Caco-2 (cell line): ENCODE data around the gene KLHL17. TPM values are rescaled to one million over a fixed set of nuclear protein-coding genes. Genes with fewer than 3 reads are reported as not detected.

Source experiments
- BruUV-seq: library from RNA; stranded (reverse); fragments of 400-500 nt; replicated peaks from 2 replicates; lab custom pipeline; 2021; lab: Mats Ljungman, UMichigan
- CTCF ChIA-PET: fragments of 300-600 bp; sonication (Branson Sonifier 250); formaldehyde crosslinking; loops from one replicate; lab custom pipeline; 2022; ENCODE audit warnings: antibody characterized with exemption; lab: Charles Lee
- POLR2A ChIA-PET: fragments of 300-600 bp; sonication (Branson Sonifier 250); formaldehyde crosslinking; loops from one replicate; lab custom pipeline; 2022; ENCODE audit warnings: antibody characterized with exemption; lab: Charles Lee
- DNase-seq, 2 experiments: peaks; one replicate each; pipeline versions ENCODE4 v3.0.0 to v3.0.0-alpha.2; 2020 to 2022
- H3K27me3 ChIP-seq: replicated peaks from 2 replicates; pipeline ENCODE4 v1.6.0; 2011; ENCODE audit warnings: low read length; ENCODE audit not compliant: control insufficient read depth, insufficient read depth
- H3K36me3 ChIP-seq: 2 replicates; pipeline ENCODE4 v1.5.1; 2011; ENCODE audit warnings: low read length; ENCODE audit not compliant: control insufficient read depth, insufficient read depth
- H3K4me1 ChIP-seq: fragments of 250-450 bp; sonication (Bioruptor Pico); 2 replicates; pipeline ENCODE4 v1.5.1; 2020; ENCODE audit warnings: mild to moderate bottlenecking
- H3K4me3 ChIP-seq: 2 replicates; pipeline ENCODE4 v1.5.1; 2011; ENCODE audit warnings: low read depth, mild to moderate bottlenecking, control low read depth, low read length
- H3K9me3 ChIP-seq: fragments of 250-450 bp; sonication (Bioruptor Pico); 2 replicates; pipeline ENCODE4 v1.5.1; 2020; ENCODE audit warnings: mild to moderate bottlenecking, moderate library complexity
- H3K27ac Mint-ChIP-seq: one replicate; pipeline ENCODE4 v1.8.0; 2022; ENCODE audit warnings: mixed read lengths; ENCODE audit not compliant: unreplicated experiment
- H3K27me3 Mint-ChIP-seq: one replicate; pipeline ENCODE4 v1.8.0; 2022; ENCODE audit warnings: mixed read lengths; ENCODE audit not compliant: insufficient read depth, unreplicated experiment
- H3K36me3 Mint-ChIP-seq: one replicate; pipeline ENCODE4 v1.8.0; 2022; ENCODE audit warnings: mild to moderate bottlenecking, mixed read lengths; ENCODE audit not compliant: insufficient read depth, unreplicated experiment
- H3K4me1 Mint-ChIP-seq: one replicate; pipeline ENCODE4 v1.8.0; 2022; ENCODE audit warnings: low read depth, mixed read lengths; ENCODE audit not compliant: unreplicated experiment
- H3K4me3 Mint-ChIP-seq: one replicate; pipeline ENCODE4 v1.8.0; 2022; ENCODE audit warnings: mild to moderate bottlenecking, moderate library complexity, mixed read lengths; ENCODE audit not compliant: unreplicated experiment
- H3K9me3 Mint-ChIP-seq: one replicate; pipeline ENCODE4 v1.8.0; 2022; ENCODE audit warnings: mixed read lengths; ENCODE audit not compliant: unreplicated experiment
- intact Hi-C: fragments of 100-400 bp; cut with micrococcal nuclease; formaldehyde crosslinking; loops from one replicate; pipeline ENCODE4 v1.10.0; 2022; ENCODE audit not compliant: unreplicated experiment
- total RNA-seq: library from RNA; stranded (reverse); gene quantifications from 2 replicates; pipeline ENCODE4 v1.2.3, GENCODE V29; 2022
- TF ChIP-seq, protein P1 (sequence below), 2 experiments: fragments of 200-600 bp in 1 of 2; IDR thresholded peaks; 1 replicate in 1 of 2; 2 replicates in 1 of 2; pipeline versions ENCODE4 v1.5.1 to v1.8.0; 2011 to 2022; ENCODE audit warnings: antibody characterized with exemption in 1 of 2, control low read depth in 1 of 2, inconsistent platforms in 1 of 2, low read depth in 1 of 2, low read length in 1 of 2, mild to moderate bottlenecking in 1 of 2, moderate library complexity in 1 of 2; ENCODE audit not compliant: insufficient read depth in 1 of 2, severe bottlenecking in 1 of 2, unreplicated experiment in 1 of 2

Gene KLHL17
- total RNA-seq, 1 experiment from 2014 or later = 33.1 TPM

DNA sequence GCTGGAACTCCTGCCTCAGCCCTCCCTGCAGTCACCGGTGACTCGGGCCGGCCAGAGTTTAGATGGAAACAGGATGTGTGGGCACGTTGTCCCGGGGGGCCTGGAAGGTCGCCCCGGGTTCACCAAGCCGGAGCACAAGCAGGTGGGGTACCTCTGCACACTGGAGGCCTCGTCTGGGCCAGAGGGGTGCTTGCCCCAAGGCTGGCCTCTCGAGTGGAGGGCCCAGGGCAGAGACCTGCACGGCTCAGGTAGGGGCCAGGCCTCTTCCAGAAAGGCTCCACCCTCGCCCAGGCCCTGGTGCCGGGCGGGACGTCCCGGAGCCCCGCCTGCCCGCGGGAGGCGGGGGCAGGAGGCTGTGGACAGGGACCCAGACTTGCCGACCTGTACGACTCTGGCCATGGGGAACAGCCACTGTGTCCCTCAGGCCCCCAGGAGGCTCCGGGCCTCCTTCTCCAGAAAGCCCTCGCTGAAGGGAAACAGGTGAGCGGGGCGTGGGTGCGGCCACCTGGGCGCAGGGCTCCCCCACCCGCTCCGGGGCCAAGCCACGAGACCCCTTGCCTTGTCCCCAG lies 5.8 kb downstream of the KLHL17 start, which contains the start of gene PLEKHN1:
TSS of gene PLEKHN1 (plus strand) at position 348 of the 569 bp plus-strand sequence. CDS start at position 398, 50 bp downstream.
- intact Hi-C loops = no loop called here
- Histone ChIP-seq H3K9me3 (no peaks in the 10 kb centered on the region), H3K36me3 (no peaks in the 10 kb centered on the region), H3K27me3 (no peaks in the 10 kb centered on the region), H3K4me1 (peaks cover 6% of the 10 kb centered on the region), H3K4me3 (peak within 1 kb of the TSS; percentile 85)
- Mint-ChIP-seq H3K27ac (no peak within 1 kb of the TSS), H3K9me3 (no peaks in the 10 kb centered on the region), H3K27me3 (no peaks in the 10 kb centered on the region), H3K4me1 (no peaks in the 10 kb centered on the region), H3K36me3 (peaks cover 13% of the 10 kb centered on the region), H3K4me3 (peak within 1 kb of the TSS; percentile 60)
- ChIA-PET CTCF (interaction anchor here (1.8 kb wide), 1 partner anchor 10 kb away, joined by 8 read pairs; no protein-coding TSS in a partner anchor), POLR2A (interaction anchor here (0.6 to 1.5 kb wide), 5 partner anchors 10 to 307 kb away, joined by 3 to 5 read pairs (median 4); partner anchors contain the start of gene UBE2J2)
- BruUV-seq = TSS peak; percentile 74
- peak; percentile 67 to 73 for DNase-seq
- TF ChIP-seq, protein P1, sequence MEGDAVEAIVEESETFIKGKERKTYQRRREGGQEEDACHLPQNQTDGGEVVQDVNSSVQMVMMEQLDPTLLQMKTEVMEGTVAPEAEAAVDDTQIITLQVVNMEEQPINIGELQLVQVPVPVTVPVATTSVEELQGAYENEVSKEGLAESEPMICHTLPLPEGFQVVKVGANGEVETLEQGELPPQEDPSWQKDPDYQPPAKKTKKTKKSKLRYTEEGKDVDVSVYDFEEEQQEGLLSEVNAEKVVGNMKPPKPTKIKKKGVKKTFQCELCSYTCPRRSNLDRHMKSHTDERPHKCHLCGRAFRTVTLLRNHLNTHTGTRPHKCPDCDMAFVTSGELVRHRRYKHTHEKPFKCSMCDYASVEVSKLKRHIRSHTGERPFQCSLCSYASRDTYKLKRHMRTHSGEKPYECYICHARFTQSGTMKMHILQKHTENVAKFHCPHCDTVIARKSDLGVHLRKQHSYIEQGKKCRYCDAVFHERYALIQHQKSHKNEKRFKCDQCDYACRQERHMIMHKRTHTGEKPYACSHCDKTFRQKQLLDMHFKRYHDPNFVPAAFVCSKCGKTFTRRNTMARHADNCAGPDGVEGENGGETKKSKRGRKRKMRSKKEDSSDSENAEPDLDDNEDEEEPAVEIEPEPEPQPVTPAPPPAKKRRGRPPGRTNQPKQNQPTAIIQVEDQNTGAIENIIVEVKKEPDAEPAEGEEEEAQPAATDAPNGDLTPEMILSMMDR (IDR thresholded peaks at IDR 0.05; ENCODE audit: insufficient read depth in 1 of 2, low read depth in 1 of 2, low read length in 1 of 2, severe bottlenecking in 1 of 2, unreplicated experiment in 1 of 2) = no peak

DNA sequence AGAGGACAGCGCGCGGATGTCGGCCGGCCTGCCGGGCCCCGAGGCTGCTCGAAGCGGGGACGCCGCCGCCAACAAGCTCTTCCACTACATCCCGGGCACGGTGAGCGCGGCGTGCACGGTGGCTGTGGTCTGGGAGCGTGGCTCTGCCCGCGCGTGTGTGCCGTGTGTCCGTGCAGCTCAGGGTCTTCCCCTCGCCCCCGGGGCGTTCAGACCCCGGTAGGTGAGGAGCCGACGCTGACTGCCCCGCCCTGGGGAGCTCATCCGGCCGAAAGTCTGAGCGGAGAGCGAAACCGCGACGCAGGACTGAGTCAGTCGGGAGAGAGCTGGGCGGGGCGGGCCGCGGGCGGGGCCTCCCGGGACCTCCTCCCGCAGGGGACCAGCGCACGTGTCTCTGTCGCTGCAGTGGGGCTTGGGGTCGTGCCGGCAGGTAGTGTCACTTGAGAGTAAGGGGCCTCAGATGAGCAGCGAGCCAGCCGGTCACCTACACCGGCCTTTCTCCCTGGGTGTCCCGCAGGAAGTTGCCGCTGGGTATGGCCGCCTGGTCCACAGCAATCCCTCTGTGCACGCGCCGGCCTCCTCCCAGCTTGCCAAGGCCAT lies 6.4 kb downstream of the KLHL17 start:
- intact Hi-C loops = no loop called here
- Histone ChIP-seq H3K4me1 (peaks cover 6% of the 10 kb centered on the region), H3K36me3 (no peaks in the 10 kb centered on the region), H3K4me3 (peak overlapping the region; percentile 85), H3K9me3 (no peaks in the 10 kb centered on the region), H3K27me3 (no peaks in the 10 kb centered on the region)
- no peaks in the 10 kb centered on the region for H3K9me3 Mint-ChIP-seq
- peaks cover 13% of the 10 kb centered on the region for H3K36me3 Mint-ChIP-seq
- DNase-seq = peak; percentile 69 to 73
- no TSS peak for BruUV-seq
- peak overlapping the region; percentile 60 for H3K4me3 Mint-ChIP-seq
- TF ChIP-seq, protein P1 (IDR thresholded peaks at IDR 0.05; ENCODE audit: insufficient read depth in 1 of 2, low read depth in 1 of 2, low read length in 1 of 2, severe bottlenecking in 1 of 2, unreplicated experiment in 1 of 2) = no peak
- H3K4me1 Mint-ChIP-seq = no peaks in the 10 kb centered on the region
- no peaks in the 10 kb centered on the region for H3K27me3 Mint-ChIP-seq
- no peak overlapping the region for H3K27ac Mint-ChIP-seq
- ChIA-PET POLR2A (interaction anchor here (0.6 to 1.5 kb wide), 6 partner anchors 9 to 307 kb away, joined by 3 to 5 read pairs (median 4); partner anchors contain the start of gene UBE2J2), CTCF (interaction anchor here (1.8 kb wide), 1 partner anchor 9 kb away, joined by 8 read pairs; no protein-coding TSS in a partner anchor)
